Tongue (tissue), 2 donors: ENCODE data around the gene RAB6D. TPM values are rescaled to one million over a fixed set of nuclear protein-coding genes. Genes with fewer than 3 reads are reported as not detected.
"Not testable (repeated sequence)": the region's sequence is repeated elsewhere in the genome, so short reads cannot be mapped to it uniquely, and the experiment has no call there.

ENCODE experiments used
- DNase-seq: peaks from one replicate; pipeline ENCODE4 v3.0.0-alpha.2; 2015
- total RNA-seq: library from RNA; depleted of rRNA; stranded (reverse); fragments of >200 nt; gene quantifications from one replicate; pipeline ENCODE4 v1.2.3, GENCODE V29; 2014

Gene RAB6D
- total RNA-seq, result not detected

DNA sequence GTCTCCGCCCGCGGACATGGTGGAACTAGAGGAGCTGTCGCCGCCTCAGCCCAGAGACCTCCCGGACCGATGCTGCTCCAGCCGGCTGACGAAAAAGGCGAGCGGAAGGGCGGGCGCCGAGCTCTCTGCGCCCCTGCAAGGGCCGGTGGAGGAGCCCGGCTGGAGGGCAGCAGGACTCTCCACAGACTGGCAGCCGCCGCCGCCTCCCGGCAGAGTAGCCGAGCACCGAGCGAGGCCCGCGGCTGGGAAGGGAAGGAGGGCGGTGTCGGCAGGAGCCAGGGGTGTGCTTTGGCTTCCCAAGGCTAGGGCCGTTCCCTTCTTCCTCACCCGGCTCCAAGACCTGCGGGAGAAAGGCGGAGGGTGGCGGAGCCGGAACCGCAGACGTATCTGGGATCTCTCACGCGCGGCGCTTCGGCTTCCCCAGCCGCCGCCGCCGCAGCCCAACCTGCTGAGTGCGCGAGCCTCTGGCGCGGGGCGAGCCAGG is at the start of gene RAB6D:
Gene RAB6D (minus strand): TSS at position 466 of the 484 bp plus-strand sequence. CDS start 448 bp downstream, at position 18.
- DNase-seq, result peak; percentile 15

DNA sequence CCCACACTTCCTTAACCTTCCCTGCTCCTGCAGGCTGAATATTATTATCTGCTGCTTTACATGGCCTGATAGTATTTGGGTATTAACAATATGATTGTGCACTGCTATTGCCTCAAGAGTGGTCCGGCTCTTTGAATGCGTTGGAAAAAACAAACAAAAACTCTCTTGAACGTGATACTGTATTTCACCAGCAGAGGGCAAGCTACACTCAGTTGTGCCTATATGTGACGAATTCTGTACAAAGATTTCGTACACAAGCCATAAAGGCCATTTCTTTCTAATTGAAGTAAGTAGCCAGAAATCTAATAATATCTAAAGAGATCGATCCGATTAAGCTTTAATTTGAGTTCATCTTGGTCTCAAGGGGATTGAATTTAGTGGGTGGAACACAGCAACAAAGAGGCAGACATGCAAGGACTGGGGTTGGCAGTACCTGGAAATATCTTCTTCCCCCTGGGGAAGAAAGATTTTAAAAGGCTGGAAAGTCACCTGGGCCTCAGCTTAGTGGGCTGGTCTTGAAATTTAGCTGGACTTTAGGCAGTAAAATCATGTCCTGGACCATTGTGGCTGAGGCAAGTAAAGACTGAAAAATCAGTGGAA is 49.3 kb upstream of the RAB6D start:
- peak; percentile 81 for DNase-seq

DNA sequence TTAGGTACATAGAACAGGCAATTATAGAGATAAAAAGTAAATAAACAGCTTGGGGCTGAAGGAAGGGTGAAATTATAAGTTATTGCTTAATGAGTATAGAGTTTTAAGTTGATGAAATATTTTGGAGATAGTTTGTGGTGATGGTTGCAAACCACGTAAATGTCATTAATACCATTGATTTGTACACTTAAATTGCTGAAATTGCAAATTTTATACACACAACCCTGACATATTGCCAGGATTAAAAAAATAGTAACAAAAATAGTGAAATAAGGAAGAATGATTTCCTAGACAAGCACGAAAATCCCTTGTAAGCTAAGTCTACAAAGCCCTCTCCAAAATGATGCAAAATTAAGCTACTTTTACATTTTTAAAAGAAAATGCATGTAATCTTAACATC is 46.2 kb upstream of the RAB6D start:
- no peak for DNase-seq

DNA sequence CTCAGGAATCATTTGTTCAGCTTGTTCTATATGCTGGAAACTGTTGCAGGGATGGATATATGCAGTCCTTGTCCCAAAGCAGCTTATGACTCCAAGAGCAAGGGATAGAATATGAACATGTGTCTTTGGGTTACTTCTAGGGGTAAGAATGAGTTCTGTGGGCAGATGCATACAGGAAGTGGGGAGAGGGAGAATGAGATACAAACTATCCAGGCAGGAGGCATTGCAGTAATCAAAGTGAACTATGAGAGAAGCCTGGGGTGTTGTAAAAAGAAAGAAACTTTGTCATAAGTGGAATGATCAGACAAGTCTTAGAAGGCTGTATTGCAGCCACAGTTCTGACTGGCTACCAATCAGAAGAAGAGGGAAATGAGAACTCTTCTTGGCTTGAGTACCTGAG is 44.8 kb upstream of the RAB6D start:
- no peak for DNase-seq

DNA sequence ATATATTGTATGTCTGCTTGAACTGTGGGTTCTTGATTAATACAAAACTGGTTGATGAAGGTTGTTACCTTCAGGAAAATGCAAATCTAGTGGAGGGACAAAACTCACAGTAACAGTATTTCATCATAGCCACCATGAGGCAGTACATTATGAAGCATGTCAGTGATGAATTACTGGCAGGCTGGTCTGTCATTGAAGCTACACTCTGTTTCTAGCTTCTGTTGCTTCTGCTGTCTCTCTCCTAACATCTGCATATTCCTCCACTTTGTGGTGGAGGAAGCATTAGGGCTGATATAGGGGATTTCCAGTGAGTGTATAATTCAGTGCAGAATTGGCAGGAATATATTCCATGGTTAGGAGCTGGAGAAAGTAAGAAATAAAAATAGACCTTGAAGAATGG is 44.2 kb upstream of the RAB6D start:
- no peak for DNase-seq

DNA sequence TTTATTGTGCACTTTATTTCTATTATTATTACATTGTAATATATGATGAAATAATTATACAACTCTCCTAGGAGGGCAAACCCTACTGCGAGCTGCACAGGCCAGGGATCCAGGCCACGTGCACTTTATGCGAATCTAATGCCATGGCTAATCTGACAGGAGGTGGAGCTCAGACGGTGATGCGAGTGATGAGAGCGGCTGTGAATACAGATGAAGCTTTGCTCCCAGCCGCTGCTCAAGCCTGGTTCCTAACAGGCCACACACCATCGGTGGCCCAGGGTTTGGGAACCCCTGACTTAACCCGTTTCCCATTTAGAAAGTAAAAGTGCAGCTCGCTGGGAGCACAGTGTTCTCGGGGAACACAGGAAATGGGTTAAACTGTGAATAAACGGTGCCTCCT is 40.8 kb upstream of the RAB6D start:
- DNase-seq, result no peak

DNA sequence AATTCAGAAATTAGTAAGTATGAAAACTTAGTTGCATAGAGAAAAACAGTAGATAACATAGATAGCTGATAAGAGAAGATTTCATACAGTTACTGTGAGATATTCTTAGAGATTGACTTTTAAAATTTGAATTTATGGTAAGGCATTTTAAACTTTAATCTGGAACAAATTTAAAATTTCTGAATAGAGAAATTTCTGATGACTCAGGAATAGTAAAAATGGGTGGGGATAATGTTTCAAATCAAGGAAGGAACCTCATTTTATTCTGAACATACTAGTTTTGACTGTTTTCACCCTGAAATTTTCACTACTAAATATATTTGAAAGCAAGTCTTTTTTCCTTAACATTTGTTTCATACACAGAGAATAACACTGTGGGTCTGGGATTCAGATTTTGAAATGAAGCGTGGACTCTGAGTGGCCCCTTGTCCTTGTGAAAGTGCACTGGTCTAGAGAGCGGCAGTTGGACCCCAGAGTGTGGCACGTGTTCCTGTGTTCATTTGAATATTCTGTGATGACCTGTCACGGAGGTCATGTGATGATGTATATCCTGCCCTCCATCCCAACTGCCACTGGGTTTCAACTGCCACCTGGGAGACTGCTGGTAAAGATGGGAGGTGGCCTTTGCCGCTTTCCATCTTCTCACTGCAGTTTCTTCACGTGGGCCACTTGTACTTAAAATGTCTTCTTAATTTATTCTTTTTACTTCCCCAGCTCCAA is 38.5 kb upstream of the RAB6D start:
- no peak for DNase-seq

DNA sequence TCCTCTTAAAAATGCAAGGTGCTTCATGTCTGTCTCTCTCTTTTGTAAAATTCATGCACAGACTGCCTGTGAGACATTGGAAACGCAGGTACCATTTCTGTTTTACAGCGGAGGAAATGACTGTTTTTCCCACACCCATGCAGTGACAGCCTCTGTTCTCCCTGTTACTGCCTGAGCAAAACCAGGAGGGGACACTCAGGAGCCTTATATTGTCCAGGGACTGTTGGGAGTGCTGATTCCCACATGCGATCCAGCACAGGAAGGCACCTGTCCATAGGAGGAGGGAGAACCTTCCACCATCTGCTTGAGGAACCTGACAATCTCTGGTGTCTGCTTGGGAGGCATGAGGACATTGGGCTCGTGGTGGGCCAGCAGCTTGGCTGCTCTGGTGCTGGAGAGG is 36.9 kb upstream of the RAB6D start:
- no peak for DNase-seq

DNA sequence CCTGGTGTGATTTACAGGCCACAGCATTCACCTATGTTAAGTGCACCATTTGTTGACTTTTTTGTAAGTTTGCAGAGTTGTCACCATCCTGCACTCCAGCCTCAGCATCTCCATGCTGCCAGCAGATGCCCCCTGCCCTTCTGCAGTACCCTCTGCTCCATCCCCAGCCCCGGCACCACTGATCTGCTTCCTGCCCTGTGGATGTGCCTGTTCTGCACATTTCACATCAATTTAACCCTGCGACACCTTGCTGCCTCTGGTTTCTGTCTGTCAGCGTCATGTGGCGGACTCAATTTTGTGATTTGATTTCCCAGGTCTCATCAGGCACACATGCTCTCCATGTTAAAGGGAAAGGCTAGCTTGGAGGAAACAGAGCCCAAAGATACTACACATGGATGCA is 36.5 kb upstream of the RAB6D start:
- not testable (repeated sequence) for DNase-seq

DNA sequence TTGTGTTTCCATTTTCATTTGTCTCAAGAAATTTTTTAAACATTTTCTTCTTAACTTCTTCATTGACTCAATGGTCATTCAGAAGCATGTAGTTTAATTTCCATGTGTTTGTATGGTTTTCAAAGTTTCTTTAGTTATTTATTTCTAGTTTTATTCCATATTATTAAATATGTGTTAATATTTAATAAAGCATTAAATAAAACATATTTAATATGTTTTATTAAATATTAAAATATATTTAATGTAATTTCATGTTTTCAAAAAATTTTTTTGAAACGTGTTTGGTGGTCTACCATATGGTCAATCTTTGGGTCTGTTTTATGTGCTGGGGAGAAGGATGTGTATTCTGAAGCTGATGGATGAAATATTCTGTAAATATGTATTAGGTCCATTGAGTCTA is 32.2 kb upstream of the RAB6D start:
- not testable (repeated sequence) for DNase-seq

DNA sequence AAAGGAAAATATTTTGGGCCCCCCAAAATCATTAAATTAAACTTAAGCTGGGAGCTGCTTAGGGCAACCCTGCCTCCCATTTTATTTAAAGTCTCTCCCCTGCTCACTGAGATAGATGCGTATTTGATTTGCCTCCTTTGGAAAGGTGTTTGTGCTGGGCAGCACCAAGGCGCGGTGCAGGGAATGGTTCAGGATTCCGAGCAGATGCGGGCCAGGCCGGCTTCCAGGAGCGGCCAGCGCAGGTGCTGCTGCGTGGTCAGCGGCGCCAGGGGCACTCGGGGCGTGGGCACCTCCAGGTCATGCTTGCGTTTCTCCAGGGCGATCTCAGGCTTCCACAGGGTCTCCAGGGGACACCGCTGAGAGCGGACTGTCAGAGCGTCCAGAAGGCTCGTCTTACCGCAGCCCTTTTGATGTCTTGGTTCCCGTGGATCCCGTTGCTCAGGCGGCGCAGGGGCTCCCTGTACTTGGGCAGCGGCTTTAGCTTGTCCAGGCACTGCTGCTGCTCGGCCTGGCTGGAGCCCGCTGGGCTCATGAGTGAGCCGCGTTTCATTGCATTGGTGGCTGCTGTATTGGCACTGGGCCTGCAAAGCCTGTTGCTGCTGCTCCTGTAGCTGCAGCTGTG is 31.2 kb upstream of the RAB6D start:
- peak; percentile 36 for DNase-seq

DNA sequence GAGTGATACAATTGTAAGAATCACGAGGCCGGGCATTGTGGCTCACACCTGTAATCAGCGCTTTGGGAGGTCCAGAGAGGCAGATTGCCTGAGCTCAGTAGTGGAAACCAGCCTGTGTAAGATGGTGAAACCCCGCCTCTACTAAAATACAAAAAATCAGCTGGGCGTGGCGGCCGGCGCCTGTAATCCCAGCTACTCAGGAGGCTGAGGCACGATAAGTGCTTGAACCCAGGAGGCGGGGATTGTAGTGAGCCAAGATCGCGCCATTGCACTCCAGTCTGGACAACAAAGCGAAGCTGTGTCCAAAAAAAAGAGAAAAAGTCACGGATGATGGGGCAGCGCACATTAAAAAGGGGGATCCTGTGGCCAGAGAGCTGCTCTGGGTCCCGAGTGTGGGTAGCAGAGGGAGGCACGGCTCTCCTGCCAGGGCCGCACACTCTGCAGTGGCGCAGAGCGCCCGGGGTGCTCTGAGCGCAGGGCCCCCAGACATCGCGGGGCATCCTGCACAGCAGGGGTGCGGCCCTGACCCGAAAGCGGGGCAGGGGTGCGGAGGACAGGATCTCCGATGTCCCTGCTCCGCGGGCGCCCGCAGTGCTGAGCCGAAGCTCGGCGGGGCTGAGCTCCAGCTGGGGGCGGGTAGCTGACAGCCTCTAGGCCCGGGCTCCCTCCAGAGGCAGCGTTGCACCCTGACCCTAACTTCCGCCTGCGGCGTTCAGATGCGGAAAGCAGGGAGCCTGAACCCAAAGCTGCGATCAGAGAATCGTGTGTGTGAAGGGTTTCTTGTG is 30.4 kb upstream of the RAB6D start:
- peak; percentile 17 for DNase-seq

DNA sequence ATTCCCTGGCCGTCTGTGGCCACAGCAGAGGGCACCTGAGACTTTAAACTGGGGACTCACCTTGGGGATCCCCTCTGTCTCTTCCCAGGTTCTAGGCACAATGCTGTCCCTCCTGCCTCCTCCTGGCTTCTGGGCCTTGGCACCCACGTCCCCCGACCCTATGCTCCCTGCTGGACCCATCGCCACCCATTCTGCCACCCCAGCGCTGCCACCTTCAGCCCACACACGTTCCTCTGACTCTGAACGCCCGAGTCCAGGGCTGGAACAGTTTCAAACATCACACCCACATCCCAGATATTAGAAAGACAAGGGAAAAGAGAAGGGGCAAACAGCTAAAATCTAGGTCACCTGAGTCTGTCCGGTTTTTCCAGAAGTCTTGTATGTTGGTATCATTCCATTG is 28.0 kb upstream of the RAB6D start:
- not testable (repeated sequence) for DNase-seq

DNA sequence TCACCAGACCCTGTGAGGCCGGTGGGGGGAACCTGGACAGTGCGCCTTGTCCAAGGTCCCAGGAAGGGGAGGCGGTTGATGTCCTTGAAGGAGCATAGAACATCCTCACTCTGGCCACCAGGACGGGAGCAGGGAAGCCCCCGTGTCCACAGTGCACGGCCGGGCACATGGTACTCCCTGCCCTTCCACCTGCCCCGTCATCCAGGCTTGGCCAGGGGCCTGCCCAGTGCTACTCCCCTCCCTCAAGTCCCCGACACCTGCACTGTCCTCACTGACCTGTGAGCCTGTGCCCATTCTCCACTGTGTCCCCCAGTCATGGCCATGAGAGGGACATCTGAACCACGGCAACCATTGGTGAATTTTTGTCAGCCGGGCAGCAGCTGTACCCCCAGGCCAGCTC is 27.5 kb upstream of the RAB6D start:
- not testable (repeated sequence) for DNase-seq

DNA sequence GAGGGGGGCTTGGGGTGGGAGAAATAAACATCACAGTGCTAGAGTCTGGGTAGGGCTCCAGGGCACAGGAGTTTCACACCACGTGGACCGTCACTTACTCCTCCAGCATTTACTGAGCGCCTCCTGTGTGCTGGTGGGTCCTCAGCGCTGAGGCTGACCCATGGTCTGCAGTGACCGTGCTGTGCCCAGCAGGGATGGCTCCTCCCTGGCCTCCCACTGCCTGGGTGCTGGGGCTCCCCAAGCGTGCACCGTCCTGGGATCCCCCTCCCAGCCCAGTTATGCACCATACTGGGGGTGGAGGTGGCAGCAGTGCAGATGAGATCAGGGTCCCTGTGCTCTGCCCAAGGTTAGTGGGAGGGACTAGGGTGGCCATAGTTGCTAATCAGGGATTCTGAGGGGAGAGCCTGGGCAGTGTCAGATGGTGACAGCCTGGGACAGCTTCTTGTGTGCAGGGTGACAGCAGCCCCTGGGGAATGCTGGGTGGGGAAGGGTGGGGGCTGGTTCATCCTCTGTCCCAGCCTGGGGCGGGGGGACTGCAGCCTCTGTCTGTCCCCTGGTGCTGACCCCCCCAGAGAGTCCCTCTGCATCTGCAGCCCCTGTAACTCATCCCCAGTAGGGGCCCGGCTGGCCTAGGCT is 26.6 kb upstream of the RAB6D start:
- DNase-seq, result not testable (repeated sequence)

DNA sequence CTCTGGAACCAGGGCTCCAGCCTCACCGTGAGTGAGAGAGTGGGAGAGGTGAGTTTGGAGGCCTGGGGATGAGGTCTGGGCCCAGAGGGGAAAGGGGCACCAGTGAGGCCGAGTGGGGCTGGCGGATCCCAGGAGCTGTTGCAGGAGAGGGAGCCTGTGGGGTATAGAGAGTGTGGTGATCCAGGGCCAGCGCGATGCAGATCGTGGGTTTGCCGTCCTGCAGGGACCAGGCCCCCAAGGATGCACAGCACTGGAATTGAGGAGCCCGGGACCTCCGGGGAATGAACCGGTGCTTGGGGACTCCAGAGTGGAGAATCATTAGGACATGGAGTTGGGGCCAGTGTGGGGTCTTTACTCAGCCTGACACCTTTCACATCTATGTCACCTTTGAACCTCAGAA is 25.7 kb upstream of the RAB6D start:
- no peak for DNase-seq

DNA sequence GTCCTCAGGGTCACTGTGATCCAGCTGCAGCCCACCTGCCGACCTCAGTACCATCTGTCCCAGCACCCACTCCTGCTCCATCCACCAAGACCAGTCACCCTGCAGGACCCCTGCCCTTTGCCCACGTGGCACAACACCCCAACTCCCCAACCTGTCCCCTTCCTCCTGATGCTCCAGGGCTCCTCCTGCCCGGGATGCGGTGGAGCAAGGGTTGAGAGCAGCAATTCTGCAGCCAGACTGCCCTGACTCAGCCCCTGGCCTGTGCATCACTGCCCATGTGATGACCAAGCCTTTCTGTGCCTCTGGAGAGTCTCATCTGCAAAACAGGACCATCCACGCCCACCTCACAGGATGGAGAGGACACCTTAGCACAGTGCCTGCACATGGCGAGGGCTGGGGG is 24.9 kb upstream of the RAB6D start:
- not testable (repeated sequence) for DNase-seq

DNA sequence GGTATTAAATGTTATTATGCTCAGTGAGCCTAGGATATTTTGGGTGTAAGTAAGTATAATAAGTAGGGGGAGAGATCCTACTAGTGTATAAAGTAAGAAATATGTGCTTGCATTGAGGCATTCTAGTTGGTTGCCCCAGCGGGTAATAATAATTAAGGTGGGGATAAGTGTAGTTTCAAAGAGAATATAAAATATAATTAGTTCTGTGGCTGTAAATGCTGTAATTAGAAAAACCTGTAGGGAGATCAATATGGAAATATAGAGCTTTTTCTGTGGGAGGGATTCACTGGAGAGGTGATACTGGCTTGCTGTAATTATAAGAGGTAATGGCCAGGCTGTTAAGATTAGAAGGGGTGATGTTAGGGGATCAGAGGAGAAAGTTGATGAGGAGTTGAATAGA is 9.1 kb upstream of the RAB6D start:
- not testable (repeated sequence) for DNase-seq

DNA sequence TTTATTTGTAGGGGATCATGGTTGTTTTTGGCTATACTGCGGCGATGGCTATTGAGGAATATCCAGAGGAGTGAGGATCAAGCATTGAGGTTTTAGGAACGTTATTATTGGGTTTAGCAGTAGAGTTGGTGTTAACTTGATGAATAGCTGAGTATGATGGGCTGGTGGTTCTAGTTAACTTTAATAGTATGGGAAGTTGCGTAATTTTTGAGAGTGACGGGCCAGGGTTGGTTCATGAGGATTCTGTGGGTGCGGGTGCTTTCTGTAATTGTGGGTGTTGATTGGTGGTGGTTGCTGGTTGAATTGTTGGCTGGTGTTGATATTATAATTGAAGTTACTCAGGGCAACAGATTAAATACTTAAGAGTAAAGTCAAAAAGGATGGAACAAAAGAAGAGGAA is 6.0 kb upstream of the RAB6D start:
- DNase-seq, result no peak

DNA sequence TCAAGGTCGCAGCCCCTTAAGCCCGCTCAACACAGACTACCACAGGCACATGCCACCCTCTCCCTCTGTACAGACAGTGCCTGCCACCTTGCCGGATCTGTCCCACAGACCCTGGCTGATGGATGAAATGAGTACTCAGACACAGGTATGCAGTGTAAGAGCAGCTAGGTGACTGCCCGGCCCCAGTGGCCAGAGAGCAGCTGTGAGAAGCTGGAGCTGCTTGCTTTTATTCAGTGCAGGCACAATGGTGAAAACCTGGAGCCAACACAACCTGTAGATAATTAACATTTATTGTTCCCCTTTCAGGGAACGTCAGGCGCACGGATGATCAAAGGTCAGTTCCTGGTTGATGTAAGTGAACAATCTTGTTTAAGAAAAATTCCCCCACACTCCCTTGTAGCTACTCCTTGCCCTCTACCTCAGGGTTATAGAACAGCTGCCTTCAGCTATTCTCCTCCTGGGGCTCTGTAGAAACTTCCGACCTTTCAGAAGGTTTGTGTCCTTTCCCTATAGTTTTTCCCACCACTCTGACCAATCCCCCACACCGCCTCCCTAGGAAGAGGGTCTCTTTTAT is 4.6 kb upstream of the RAB6D start:
- DNase-seq, result not testable (repeated sequence)

DNA sequence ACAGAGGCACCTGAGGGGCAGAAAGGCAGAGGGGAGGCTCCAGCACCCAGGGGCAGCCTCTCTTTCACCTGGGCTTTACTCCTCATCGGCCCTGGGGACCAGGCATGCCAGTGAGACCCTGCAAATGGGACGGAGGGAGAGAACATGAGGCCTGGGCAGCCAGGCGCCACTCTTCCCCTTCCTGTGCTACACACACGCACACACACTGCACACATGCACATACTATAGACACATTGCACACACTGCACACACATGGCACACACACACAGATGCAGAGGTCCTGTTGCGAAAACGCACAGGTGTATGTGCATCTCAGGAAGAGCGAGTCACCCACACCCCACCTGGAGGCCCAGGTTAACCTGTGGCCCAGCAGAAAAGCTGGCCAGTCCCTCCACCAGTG is 3.4 kb upstream of the RAB6D start:
- DNase-seq, result no peak

DNA sequence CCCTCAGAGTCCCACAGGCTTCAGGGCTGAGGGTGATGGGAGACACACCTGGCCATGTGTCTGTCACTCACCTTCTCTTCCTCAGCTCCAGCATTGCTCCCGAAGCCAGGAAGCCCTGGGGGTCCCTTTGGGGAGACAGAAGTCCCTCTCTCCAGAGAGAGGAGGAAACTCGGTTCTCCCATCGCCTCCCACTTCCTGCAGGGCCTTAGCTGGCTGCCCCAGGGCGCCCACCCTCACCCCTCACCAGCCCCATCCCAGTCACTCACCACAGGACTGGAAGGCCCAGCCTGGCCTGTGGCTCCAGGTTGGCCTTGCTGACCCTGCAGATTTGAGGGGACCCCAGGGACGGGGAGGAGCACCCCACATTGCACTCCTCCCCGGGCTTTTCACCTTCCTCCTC is 2.7 kb upstream of the RAB6D start:
- no peak for DNase-seq
